Kidney (tissue), 14 donors: ENCODE data around the gene ROR1. TPM values are rescaled to one million over a fixed set of nuclear protein-coding genes. Genes with fewer than 3 reads are reported as not detected.

Experiments used
- DNase-seq, 5 donors: peaks; one replicate each; pipeline ENCODE4 v3.0.0-alpha.2; 2013 to 2020
- FAIRE-seq: peaks from 2 replicates; lab custom pipeline; 2012; peaks lifted over from hg19 to GRCh38; lab: Jason Lieb, UNC
- H3K27ac ChIP-seq, 2 donors: one replicate each; pipeline ENCODE4 v1.7.0; 2013; ENCODE audit warnings: low read depth in 2 of 2, low read length in 2 of 2, inconsistent platforms in 1 of 2
- H3K27me3 ChIP-seq: one replicate; pipeline ENCODE4 v1.7.1; 2013; ENCODE audit warnings: low read length, inconsistent platforms; ENCODE audit not compliant: control insufficient read depth, insufficient read depth
- H3K36me3 ChIP-seq, 3 donors: one replicate each; pipeline versions ENCODE4 v1.7.0 to v1.7.1; 2013; ENCODE audit warnings: low read length in 3 of 3, control low read depth in 1 of 3, inconsistent platforms in 1 of 3; ENCODE audit not compliant: insufficient read depth in 3 of 3, control insufficient read depth in 2 of 3
- H3K4me1 ChIP-seq, 3 donors: one replicate each; pipeline versions ENCODE4 v1.7.0 to v1.7.1; 2013; ENCODE audit warnings: low read length in 3 of 3, inconsistent platforms in 1 of 3, low read depth in 1 of 3; ENCODE audit not compliant: control insufficient read depth in 2 of 3, insufficient read depth in 2 of 3
- H3K4me3 ChIP-seq, 3 donors: one replicate each; pipeline versions ENCODE4 v1.7.0 to v1.8.1; 2013; ENCODE audit warnings: low read length in 3 of 3, control low read depth in 1 of 3, inconsistent platforms in 1 of 3
- H3K9ac ChIP-seq, 3 donors: one replicate each; pipeline versions ENCODE4 v1.7.0 to v1.7.1; 2013; ENCODE audit warnings: low read length in 3 of 3, control low read depth in 1 of 3, inconsistent platforms in 1 of 3
- H3K9me3 ChIP-seq, 3 donors: one replicate each; pipeline versions ENCODE4 v1.7.0 to v1.7.1; 2013; ENCODE audit warnings: low read length in 3 of 3, control low read depth in 1 of 3, inconsistent platforms in 1 of 3; ENCODE audit not compliant: control insufficient read depth in 2 of 3, insufficient read depth in 1 of 3
- CTCF ChIP-seq: IDR thresholded peaks from 3 replicates; pipeline ENCODE4 v1.5.1; 2012; ENCODE audit warnings: mild to moderate bottlenecking, moderate library complexity, borderline replicate concordance; ENCODE audit not compliant: insufficient read depth; ENCODE audit errors: extremely low read depth
- intact Hi-C: fragments of 100-400 bp; cut with DNase I; formaldehyde crosslinking; loops from one replicate; pipeline ENCODE4 v1.11.1; 2022
- polyA plus RNA-seq: library from polyadenylated mRNA; stranded (reverse); fragments of 350-450 nt; fragmentation: Illumina TruSeq; extraction: RNeasy Lipid Tissue Mini Kit (QIAGEN cat#74804); gene quantifications from one replicate; pipeline ENCODE4 v1.2.3, GENCODE V29; 2014; ENCODE audit warnings: low read depth, low replicate concordance; ENCODE audit not compliant: insufficient read depth
- total RNA-seq: library from RNA; stranded (reverse); fragmentation: NEBNext Ultra II Directional; extraction: Animal tissue kit (Norgen Biotek cat#: 25700); gene quantifications from one replicate; pipeline ENCODE4 v1.2.1, GENCODE V29; 2021
- donor health status: control.
- donor health status: control.
- donor health status: control.
- donor health status: control.
- donor health status: control.
- donor health status: DM: yes; HTN: yes; CAD: no.
- donor health status: Normal renal cell carcinoma (clear cell type).

Gene ROR1
- total and polyA plus RNA-seq, 2 donors from 2014 or later, result 0.77 to 8.0 TPM

GRCh38 chr1:63954187-63954586 is 180.4 kb downstream of the ROR1 start:
- no peak for TF ChIP-seq CTCF
- Histone ChIP-seq H3K4me1 (peaks cover 0 to 2% (median 0%) of the 10 kb centered on the region in 3 donors), H3K4me3 (no peak overlapping the region), H3K27ac (no peak overlapping the region), H3K36me3 (no peaks in the 10 kb centered on the region), H3K27me3 (no peaks in the 10 kb centered on the region), H3K9ac (no peak overlapping the region), H3K9me3 (peaks cover 0 to 7% (median 4%) of the 10 kb centered on the region in 3 donors)
- intact Hi-C loops, result no loop called here
- DNase-seq (no peak), FAIRE-seq (no peak)

DNA sequence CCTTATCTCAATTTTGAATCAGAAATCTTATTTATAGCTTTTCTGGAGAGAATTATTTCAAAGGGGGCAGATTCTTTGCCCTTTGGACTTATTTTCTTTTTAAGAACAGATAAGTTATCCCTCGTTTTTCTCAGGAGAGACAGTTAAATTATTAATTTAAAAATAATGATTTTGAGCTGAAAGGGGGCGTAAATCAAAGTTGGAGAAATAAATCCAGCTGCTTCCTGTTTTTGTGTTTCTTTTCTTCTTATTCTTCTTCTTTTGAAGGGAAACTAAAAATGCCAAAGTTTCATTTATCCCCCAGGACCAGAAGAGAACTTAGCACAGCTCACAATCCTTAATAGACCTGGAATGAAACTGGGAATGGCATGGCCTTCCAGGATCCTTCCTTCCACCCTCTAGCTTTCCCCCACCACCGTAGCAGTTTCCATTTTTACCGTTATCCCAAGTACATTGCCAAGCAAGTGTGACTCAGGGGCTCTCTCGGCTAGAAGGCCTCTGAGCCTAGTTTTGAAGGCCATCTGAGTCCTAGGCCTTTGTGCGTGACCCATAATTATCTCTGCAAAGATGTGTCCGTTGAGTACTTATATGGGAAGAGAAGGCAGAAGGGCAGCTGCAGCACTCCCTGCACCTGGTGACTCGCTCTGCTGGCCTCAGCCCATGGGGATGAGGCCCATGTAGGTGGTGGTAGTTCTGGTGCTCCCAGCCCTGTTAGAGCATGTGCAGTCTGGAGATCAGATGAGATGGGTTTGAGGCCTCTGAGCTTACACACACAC is 181.7 kb downstream of the ROR1 start:
- Histone ChIP-seq H3K36me3 (no peaks in the 10 kb centered on the region), H3K9me3 (peaks cover 0 to 7% (median 4%) of the 10 kb centered on the region in 3 donors), H3K4me1 (no peaks in the 10 kb centered on the region), H3K27me3 (no peaks in the 10 kb centered on the region), H3K9ac (no peak overlapping the region), H3K27ac (peak overlapping the region in 1 of 2 donors; percentile 54), H3K4me3 (no peak overlapping the region)
- intact Hi-C loops, result no loop called here
- FAIRE-seq (no peak), DNase-seq (peak in 2 of 5 donors; percentile 60 to 77)
- no peak for TF ChIP-seq CTCF

- no peak for DNase-seq
- Histone ChIP-seq H3K9ac (no peak overlapping the region), H3K9me3 (peaks cover 0 to 7% (median 4%) of the 10 kb centered on the region in 3 donors), H3K36me3 (no peaks in the 10 kb centered on the region), H3K27me3 (no peaks in the 10 kb centered on the region), H3K4me3 (no peak overlapping the region), H3K27ac (no peak overlapping the region), H3K4me1 (no peaks in the 10 kb centered on the region)
- no peak for TF ChIP-seq CTCF
- FAIRE-seq, result no peak
- intact Hi-C loops, result no loop called here
These were observed 184.7 kb downstream of the ROR1 start for GRCh38 chr1:63958556-63958955.
